Stomach (tissue), 4 donors: ENCODE measurements around the gene MGAT5.

Source experiments
- EP300 ChIP-seq: sonication (generic); formaldehyde crosslinking; IDR thresholded peaks from one replicate; pipeline ENCODE4 v1.6.1; 2017; ENCODE audit warnings: antibody characterized with exemption
- POLR2A ChIP-seq, 4 donors: fragments of 450-650 bp; IDR thresholded peaks; one replicate each; pipeline ENCODE4 v1.6.1; 2016; ENCODE audit warnings: antibody characterized with exemption in 4 of 4, control low read depth in 2 of 4, mild to moderate bottlenecking in 1 of 4, moderate library complexity in 1 of 4
- TF ChIP-seq, protein P1 (sequence below), 7 experiments: fragments of 450-650 bp in 4 of 7; fragments of 200-600 bp in 3 of 7; sonication (generic) in 3 of 7; IDR thresholded peaks; one replicate each; pipeline ENCODE4 v1.5.1; 2016 to 2019; ENCODE audit warnings: antibody characterized with exemption in 7 of 7, control low read depth in 2 of 7, mild to moderate bottlenecking in 1 of 7

DNA sequence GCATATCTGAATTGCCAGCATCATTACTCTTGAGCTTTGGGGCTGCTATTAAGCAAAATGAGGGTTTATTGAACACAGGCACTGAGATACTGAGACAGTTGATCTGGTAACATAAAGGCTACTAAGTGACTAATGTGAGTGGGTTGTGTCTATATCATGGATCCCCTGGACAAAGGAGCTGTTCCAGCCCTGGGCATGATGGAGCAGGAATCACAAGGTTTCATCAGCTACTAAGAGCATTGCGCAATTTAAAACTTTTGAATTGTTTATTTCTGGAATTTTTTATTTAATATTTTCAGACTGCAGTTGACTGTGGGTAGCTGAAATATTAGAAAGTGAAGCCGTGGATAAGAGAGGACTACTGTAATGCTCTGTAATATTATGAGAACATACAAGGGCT is 73.5 kb downstream of the MGAT5 start:
- TF ChIP-seq POLR2A (IDR thresholded peaks at IDR 0.05) (no peak), EP300 (no peak)
- TF ChIP-seq, protein P1, sequence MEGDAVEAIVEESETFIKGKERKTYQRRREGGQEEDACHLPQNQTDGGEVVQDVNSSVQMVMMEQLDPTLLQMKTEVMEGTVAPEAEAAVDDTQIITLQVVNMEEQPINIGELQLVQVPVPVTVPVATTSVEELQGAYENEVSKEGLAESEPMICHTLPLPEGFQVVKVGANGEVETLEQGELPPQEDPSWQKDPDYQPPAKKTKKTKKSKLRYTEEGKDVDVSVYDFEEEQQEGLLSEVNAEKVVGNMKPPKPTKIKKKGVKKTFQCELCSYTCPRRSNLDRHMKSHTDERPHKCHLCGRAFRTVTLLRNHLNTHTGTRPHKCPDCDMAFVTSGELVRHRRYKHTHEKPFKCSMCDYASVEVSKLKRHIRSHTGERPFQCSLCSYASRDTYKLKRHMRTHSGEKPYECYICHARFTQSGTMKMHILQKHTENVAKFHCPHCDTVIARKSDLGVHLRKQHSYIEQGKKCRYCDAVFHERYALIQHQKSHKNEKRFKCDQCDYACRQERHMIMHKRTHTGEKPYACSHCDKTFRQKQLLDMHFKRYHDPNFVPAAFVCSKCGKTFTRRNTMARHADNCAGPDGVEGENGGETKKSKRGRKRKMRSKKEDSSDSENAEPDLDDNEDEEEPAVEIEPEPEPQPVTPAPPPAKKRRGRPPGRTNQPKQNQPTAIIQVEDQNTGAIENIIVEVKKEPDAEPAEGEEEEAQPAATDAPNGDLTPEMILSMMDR (IDR thresholded peaks at IDR 0.05) = no peak
